GM21737 (cell line): ENCODE results near the gene KIF26B.

Experiments used
- ATAC-seq: cut with Tn5 transposase; IDR thresholded peaks from one replicate; pipeline ENCODE4 v1.9.1; 2021; ENCODE audit warnings: mild to moderate bottlenecking, moderate library complexity; ENCODE audit not compliant: unreplicated experiment

KIF26B gene

DNA sequence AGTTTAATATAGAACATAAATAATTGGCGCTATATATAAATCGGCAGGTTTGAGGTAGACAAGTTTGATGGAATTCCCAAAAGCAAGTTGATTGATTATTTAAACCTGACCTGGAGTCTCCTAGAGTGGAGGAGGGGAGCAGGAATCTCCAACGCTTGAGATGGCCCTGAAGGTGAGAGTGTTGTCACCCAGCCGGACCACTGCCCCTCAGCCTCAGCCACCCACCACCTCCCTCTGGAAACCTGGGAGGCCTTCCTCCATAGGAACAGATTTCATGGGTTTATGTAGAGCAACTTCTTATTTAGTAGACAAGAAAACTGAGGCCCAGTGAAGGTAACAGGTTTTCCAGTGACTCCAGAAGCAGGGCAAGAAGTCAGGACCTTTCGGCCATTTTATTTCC lies 389.5 kb downstream of the KIF26B start:
- ATAC-seq, result no peak

DNA sequence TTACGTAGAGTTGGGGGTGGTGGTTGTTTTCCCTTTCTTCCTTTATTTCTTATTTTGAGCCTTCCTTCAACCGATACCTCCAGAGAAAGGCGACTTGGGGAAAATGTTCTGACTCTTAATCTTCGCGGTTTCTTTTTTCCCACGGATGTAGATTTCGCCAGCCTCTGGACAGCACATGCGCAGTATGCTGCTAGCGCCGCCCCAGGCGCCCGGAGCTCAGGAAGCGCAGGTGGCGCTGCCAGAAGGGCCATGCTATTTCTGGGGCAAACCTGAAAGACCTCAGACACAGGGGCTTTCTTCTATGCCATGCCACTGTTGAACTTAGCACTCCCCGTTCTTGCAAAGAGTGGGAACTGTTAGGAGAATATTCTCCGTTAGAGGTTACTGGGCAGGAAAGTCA lies 392.1 kb downstream of the KIF26B start:
- ATAC-seq, result no peak

DNA sequence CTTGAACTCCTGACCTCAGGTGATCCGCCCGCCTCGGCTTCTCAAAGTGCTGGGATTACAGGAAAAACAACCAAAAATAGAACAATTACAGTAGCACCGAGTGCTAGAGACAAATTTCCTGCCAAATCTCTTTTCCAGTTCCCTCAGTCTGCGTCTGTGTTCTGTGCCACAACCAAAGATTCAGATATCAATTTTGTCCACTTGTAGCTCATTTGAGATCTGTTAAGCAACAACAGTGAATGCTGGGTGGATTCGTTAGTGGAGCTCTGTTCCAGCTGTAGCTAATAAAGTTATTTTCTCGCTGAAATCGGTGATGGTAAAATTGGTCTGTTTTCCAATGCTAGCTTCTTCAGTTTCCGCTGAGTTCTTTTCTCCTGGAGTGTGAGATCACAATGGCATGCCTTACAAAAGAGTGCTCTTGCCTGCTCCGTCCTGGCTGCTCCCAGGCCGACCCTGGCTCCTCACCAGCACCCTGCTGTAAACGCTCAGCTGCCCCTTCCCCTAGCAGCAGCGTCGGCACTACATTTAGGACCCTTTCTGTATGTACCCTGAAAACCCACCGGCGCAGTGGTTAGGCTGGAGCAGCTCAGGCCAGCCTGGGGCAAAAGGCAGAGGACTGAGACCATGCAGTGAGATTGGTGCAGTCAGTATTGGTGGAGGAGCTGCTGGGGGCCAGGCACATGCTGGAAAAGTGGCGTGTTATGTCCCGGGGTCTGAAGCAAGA lies 395.4 kb downstream of the KIF26B start:
- ATAC-seq, result no peak

DNA sequence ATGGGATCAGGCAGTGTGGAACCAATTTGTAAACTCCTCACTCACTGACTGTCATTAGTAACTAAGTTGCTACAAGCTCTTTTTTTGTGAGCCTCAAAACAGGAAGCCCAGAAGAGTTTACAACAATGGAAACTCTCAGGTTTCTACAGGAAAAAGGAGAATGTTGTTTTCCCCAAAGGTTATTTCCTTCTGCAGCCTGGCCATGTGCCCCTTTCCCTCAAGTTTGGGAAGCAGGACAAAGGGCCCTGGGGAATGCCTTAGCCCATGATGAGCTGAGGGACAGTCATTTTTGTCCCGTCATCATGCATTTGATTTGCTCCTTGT lies 395.9 kb downstream of the KIF26B start:
- no peak for ATAC-seq

DNA sequence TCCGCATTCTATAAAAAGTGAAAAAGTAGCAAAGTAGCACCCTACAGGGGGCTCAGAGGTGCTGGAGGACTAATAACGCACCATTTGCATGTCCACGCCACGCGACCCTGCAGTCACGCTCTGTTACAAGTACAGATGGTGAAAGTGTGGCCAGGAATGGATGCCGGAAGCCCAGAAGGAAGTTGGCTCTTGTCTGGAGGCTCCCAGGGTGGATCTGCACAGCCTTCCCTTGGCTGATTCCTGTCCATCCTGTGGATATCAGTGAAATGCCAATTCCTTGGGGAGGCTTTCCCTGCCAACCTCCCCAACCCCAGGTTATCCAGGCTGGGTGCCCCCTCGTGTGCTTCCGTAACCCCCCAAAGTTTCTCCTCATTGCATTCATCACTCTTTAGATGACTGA lies 396.8 kb downstream of the KIF26B start:
- ATAC-seq, result no peak

DNA sequence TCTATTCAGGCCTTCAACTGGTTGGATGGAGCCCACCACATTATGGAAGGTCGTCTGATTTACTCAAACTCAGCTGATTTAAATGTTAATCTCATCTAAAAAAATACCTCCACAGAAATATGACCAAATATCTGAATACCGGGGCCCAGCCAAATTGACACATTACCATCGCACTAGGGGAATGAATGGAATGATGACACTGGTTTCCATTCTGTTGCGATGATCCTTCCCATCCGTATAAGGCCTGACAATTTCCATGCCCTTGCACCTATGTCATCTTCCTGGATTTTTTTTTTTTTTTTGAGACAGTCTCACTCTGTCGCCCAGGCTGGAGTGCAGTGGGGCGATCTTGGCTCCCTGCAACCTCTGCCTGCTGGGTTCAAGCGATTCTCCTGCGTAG lies 397.5 kb downstream of the KIF26B start:
- no peak for ATAC-seq

DNA sequence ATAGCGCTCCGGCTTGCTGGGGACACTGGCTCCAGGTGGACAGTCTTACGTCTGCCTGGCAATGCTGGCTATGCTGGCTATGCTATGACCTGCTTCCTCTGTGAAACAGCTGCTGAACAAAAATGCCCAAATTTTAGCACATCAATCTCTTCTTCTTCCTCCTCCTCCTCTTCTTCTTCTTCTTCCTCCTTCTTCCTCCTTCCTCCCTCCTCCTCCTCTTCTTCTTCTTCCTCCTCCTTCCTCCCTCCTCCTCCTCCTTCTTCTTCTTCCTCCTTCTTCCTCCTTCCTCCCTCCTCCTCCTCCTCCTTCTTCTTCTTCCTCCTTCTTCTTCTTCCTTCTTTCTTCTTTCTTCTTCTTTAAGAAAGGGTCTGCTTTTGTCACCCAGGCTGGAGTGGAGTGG lies 401.3 kb downstream of the KIF26B start:
- ATAC-seq, result no peak

DNA sequence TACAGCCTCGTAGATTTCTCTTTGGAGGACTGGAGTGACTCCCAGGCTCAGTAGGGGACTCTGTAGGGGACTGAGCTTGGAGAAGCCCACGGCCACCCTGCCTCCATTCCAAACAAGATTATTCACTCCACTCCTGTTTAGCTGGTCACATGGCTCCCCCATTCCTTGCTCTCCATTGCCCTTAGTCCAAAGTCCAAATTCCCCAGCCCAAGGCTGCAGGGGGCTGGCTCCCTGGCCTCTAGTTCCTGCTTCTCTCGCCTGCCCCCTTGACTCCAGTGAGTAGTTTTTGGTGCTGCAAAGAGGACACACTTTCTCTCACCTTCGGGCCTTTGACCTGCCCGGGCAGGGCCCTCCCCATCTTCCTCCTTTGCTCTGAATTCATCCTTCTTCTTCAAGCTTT lies 403.3 kb downstream of the KIF26B start:
- ATAC-seq, result no peak

DNA sequence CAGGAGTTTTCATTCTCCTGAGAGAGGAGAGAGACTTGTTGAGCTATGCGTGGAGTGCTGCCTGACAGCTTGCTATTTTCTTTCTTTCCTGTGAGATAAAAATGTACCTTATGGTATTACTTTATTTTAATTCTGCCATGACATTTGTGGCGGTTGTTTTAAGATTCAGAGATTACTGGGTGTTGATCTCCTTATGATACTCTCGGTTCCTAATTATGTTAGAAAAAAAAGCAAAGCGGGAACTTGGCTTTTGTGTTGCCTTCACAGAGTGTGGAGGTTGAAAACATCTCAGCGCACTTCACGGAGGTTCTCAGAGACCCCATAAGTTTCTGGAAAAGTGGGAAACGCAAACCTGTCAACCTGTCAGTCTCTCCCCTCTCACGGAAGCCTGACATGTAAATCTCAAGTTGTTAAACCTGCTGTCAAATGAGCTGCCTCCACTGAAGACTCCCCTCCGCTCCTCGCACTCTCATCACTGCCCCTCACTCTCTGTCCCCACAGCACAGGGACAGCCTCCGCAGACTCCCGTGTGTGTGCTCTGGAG lies 405.6 kb downstream of the KIF26B start:
- ATAC-seq, result no peak

DNA sequence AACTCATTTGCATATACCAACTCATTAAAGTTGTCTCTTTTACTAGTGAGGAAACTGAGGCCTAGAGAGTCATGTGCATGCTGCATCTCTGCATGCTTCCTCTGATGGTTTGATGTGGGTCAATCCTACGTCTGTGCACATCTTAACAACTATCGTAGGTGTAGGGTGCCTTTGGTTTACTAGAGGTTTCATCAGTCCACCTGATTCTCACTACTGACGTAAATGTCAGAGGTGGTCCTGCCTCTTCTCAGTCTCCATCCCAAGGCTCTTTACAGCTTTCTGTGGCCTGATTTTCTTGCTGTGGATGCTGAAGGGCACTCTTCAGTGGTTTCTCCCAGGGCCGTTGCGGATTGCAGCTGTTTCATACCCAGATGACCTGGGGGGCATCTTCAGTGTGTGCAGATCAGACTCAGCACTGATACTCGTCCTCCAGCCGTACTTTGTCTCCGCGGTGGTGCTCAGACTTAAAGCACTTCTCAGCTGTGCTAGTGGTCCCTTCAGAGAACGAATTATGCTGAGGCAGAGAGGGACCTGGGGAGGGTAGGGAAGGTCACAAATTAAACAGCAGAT lies 407.0 kb downstream of the KIF26B start:
- ATAC-seq, result no peak

DNA sequence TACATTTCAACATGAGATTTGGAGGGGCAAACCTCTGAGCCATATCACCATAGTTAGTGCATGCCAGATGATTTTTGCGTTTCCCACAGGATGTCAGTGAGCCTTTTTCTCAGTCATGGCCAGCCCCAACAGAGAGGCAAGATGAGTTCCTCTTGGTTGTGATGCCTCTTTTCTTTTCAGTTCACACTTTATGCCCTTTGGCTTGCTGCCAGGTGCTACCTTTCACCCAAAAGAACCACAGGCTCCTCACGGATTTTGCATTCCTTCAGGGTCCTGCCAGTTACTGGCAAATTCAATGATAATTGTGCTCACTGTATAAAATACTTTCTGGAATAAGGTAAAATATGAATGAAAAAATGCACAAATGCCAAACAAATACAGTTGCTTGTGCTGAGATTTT lies 411.3 kb downstream of the KIF26B start:
- no peak for ATAC-seq

DNA sequence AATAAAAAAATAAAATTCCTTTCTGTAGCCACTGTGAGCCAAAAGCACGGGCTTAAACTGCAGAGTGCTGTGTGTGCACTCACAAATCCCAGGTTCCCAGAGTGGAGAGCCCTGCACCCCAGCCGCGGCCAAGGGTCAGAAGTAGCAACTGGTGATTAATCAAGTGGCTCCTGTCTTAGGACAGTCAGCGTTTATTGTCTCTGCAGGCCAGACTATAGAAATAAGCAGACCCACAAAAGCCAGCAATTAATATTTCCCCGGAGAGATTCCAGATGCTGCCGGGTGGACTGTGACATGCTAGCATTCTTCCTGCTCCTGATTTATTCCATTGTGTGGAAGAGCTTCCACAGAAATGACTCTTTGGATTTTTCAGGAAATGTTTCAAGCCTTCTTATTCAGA lies 412.2 kb downstream of the KIF26B start:
- ATAC-seq, result no peak

DNA sequence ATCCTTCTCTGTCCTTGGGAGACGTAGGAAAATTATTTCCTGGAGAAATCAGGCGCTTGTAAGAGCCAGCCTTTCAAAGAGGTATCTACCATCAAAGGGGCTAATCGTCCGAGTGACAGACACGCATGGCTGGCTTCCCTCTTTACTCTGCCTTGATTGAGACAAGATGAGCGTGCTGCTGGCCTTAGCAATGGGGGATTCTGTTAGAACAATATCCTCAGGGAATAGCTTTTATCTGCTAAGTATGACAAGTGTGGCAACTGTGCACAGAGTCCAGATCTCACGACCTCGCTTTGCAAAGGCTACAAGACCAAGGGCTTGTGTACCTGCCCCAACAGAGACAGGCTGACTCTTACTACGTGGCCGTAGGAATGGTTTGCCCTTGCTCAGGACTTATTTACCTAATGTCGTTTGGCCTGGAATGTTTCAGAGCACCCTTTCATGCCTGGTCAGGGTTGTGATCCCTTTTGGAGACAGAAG lies 417.1 kb downstream of the KIF26B start:
- ATAC-seq, result no peak

DNA sequence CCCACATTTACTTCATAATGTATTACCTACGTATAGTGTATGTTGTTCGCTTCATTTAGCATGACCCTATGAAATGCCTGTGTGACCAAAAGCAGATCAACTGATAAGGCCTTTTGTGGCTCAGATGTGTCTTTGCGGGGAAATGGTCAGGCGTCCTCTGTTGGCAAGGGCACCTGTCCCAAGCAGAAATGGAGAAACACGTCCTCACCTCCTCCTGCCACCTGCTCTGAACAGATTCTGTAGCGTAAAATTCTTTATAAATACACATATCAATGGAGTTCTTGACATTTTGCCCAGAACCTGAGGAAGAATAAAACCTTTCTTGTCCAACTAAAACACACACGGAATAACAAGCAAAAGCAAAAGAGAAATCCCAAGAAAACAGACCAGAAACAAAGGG lies 417.9 kb downstream of the KIF26B start:
- no peak for ATAC-seq

DNA sequence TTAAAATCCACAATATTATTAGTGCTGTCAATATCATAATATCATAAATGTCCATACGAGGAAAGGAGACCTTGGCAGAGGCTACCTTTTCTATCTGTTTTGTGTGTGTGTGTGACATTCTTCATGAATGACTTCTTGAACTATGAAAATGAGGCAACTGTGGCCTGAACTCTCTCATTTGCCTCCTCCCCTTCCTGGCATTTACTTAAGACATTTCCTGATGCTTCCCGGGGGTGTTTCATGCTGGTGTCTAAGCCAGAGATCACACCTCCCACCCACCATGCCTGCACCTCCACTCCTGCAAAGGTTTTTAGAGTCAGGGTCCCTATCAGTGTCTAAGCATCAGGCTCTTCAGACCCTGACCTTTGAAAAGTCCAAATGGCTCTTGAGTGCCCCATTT lies 420.9 kb downstream of the KIF26B start:
- no peak for ATAC-seq

DNA sequence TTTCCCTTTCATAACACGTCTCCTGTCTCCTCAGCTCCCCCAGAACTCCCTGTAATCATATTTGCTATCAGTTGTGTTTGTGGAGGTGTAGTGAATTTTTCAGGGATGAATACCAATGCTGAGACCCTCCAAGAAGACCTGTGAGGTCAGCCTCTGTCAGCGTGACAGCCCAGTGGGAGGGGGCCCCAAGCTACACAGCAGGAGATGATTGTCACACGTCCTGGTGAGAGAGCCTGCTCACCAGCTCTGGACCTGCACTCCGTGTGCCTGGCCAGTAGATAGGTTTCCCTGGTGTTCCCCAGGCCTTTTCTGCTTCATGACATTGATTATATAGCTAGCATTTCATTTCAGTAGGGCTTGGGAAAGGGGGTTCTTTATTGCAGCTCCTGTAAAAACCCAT lies 421.5 kb downstream of the KIF26B start:
- ATAC-seq, result no peak

DNA sequence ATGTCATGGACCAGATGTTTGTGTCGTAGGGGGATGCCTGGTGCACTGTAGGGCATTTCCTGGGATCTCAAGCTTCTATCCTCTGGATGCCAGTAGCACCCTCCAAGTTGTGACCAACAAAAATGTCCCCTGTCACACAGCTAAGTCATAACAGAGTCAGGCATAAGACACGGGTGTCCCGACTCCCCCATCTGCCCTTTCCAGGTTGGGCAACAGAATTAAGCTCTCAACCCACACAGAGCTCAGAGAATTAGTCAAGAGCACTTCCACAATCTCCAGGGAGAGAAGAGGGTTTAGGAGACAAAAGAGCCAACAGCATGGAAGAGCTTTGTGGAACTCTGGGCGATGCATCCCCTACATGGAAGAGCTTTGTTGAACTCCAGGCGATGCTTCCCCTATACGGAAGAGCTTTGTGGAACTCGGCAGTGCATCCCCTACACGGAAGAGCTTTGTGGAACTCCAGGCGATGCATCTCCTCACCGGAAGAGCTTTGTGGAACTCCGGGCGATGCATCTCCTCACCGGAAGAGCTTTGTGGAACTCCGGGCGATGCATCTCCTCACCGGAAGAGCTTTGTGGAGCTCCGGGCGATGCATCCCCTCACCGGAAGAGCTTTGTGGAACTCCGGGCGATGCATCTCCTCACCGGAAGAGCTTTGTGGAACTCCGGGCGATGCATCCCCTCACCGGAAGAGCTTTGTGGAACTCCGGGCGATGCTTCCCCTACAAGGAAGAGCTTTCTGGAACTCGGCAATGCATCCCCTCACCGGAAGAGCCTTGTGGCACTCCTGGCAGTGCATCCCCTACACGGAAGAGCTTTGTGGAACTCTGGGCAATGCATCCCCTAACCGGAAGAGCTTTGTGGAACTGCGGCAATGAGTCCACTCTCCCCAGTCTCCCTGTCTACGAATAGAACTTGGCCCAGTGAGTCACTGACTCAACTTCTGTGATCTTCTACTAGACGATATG lies 422.7 kb downstream of the KIF26B start:
- ATAC-seq, result no peak

DNA sequence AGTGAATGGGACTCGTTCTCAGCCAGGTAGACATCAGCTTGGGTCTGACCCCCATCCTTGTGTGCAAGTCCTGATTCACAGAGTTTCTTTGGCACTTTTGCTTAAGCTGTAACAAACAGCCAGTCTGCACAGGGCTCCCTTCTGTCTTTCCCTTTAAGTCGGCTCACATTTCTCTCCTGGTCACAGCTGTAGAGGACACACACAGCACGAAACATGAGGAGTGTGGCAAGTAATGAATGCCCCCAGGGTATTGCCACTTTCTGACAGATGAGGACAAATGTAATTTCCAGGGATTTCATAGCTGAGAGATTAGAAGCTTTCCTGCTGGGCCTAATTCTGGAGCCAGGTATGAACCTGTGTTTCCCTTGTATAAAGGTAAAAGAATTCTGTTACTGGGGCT lies 423.5 kb downstream of the KIF26B start:
- ATAC-seq, result no peak

DNA sequence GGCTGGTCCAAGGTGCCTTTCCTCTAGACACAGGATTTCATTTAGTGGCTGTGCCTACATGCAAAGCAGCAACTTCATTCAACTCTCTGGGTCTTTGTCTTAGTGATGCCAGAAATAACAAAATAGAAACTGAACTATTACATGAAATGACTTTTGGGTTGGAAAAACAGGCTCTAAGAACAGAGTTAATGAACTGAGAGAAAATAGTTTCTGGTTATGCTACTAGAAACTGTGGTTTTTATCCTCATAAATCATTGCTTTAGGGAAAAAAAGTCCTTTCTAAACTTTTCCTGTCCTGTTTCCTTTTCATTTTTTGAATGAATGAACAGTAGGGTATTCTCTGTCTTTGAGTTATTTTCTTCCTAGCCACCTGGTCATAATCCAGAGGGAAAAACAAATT lies 424.0 kb downstream of the KIF26B start:
- no peak for ATAC-seq

DNA sequence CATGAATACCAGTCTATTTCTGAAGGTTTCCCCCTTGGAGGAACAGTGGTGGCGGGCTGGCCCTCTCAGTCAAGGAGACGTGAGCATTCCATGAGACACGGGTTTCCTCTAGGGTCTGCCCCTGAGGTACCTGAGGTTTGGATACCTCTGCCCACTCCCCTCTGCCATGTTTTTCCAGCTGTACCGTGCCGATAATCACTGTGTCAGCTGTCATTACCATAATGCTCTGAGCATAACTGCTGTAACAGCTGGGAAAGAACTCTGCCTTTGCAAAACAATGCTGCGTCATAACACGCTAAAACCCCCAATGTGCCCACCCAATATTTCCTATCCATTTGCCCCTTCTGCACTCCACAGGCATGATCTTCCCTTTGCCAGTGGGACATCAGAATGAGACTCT lies 425.1 kb downstream of the KIF26B start:
- ATAC-seq, result no peak

DNA sequence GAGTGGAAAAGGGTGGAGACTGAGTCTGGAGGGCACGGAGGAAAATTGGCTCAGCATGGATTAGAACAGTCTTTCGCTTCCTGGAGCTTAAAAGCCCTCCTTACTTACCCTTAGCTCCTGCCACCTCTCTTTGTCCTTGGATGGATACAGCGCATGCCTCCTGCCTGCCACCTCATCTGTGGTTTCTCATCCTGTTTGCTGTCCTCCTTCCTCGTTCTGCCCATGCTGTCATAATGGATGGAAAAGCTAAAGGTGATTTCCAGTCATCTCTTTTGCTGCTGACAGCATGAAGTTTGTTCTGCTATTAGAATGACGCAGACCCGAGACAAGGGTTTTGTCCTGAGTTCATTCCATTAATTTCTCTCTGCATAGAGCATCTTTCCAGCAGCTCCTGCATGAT lies 425.9 kb downstream of the KIF26B start:
- ATAC-seq, result no peak

DNA sequence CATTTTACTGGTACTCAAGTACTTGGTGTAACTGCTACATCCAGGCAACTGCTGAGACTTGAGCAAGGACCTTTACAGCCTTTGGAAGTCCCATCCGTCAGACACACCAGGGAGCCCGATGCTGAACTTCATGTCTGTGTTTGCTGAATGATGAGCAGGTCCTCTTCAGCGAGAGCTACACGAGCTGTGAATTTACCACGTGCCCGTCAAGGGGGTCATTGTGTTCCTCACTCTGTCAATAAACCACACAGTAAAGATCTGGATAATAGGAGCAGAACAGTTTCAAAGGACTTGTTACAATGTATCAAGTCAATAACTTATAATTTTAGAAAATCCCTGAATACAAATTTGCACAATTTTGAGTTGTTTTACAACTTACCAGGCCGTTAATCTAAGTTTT lies 427.2 kb downstream of the KIF26B start:
- no peak for ATAC-seq
